ENCODE results near the gene PTPN4.
A peak's percentile ranks its signal among the peaks of the same experiment; 100 is the strongest.

The PTPN4 gene

DNA sequence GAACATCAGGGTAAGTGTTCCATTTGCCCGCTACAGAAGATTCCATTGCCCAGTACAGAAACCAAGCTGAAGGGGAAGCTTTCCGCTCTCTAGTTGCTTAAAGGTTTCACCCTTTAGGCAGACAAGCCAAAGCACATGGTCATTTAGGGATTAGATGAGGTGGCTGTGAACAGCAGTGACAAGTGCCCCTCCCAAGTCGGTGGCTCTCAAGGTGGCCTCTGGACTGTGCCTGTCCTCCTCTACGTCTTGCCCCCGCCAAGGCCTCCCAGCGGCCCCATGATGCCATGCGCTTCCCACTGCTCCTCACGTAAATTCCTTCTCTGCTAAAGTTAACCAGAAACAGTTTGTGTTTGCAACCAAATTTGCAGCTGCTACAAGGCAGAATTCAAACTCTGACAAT lies 24.2 kb upstream of the PTPN4 start:
- DNase-seq, result no peak

DNA sequence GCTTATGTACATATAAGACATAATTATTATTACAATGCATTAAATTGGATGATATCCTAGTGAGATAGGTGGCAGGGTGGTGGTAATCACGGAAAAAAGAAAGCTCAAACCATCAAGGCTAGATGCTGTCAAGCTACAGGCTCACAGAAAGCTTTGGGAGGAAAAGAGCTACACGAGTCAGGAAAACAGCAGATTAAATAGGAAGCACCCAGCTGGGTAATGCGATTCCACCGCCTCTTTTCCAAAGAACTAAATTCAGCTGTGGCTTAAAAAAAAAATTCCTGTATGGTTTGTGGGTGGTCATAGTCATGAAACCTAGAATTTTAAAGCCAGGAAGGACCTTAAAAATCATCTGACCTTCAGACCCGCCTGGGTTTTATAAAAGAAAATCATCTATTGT lies 23.7 kb upstream of the PTPN4 start:
- DNase-seq, result no peak

DNA sequence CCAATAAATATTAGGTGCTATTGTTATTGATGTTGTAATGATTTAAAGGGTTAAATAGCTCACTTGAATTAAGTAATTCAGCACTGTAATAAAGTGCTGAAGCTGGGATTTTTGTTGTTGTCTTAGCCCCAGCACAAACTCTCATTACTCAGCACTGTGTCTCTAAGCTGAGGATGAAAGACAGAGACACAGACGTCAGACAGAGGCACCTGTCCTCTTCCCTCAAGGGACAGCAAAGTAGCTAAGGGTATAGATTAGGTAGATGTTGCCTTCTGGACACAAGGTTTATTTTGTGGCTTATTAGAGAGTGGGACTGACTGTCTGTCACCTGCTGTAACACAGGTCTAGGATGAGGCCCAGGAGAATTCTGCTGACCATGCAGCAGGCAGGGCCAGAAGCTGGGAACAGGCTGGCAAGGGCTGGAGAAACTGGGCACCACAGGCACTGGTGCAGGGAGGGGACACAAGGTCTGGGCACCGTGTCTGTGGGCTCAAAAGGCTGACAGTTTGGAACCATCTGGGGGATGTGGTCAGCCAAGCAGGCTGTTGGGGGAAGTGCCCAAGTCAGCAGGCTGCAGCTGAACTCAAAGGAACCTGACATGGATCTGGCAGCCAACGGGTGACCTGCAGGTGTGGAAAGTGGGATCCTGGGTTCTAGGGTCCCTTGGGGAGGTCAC lies 20.0 kb upstream of the PTPN4 start:
- no peak for DNase-seq

DNA sequence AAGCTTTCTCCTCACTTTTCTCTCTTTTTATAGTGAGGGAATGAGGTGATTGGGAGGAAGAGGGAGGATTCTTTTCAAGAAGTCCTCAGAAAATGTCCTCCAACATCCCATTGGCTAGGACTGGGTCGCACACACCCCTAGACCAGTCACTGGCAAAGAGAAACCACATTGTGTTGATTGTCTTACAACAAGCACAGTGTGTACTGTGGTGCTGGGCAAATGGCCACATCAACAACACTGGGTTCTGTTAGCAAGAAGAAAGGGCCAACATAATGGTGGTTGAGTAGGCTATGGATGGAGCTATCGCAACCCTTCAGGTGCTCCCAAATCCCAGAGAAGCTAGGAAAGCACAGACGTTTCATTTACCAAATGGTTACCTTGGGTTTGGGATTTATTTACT lies 18.7 kb upstream of the PTPN4 start:
- DNase-seq, result no peak

DNA sequence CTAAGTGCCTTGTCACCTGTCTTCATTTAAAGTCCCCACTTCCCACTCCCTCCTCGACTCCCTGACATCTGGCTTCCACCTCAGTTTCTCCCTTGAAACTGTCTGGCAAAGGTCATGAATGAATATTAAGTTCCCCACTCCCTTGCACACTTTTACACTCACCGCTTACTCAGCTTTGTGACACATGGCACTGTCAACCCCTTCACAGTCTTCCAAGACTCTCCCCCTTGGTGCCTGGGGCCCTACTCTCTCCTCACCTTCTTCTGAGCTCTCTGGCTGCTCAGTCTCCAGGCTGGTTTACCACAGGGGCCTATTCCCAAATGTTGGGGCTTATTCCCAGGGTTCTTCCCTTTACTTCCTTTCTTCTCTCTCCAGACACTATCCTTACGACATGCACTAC lies 17.9 kb upstream of the PTPN4 start:
- no peak for DNase-seq

DNA sequence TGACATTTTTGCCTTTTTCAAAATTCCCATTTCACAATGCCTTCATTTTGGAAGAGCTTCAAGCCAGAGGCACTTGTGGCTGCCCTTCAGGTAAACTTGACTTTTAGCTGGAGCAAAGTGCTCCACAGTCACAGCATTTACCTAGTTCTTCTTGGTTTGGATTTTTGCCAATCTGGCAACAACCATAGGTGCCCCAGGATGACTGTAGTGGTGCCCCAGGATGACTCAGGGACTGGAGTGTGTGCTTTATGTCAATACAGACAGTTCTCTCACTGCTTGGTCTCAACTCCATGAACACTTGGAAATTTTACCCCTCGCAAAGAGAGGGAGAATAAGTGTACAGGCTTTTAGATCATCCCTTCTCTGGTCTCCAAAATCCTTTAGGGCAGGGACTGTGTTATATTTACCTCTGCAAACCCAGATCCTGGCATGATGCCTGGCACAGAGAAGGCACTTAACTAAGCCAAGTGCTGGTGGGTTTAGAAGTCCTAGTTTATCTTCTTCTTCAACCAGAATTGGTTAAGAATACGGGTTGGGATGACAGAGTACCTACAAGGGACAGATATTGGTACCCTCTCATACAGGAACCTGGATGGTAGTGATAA lies 15.3 kb upstream of the PTPN4 start:
- DNase-seq, result no peak

DNA sequence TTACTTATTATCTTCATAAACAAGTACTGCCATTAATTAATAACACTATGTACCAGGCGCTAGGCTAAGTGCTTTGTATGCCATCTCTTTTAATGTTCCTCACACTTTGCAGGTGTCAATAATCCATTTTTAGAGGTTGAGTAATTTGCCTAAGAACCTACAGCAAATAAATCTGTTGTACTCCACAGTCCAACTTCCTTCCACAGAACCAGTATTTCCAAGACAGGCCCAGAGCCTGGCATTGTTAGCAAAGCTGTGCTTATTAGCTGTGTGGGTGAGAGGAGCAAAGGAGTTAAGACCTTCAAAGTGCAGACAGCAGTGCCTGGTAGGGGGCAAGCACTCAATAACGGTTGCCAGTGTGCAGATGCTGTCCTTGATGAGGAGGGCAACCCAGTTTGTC lies 14.2 kb upstream of the PTPN4 start:
- DNase-seq, result no peak

DNA sequence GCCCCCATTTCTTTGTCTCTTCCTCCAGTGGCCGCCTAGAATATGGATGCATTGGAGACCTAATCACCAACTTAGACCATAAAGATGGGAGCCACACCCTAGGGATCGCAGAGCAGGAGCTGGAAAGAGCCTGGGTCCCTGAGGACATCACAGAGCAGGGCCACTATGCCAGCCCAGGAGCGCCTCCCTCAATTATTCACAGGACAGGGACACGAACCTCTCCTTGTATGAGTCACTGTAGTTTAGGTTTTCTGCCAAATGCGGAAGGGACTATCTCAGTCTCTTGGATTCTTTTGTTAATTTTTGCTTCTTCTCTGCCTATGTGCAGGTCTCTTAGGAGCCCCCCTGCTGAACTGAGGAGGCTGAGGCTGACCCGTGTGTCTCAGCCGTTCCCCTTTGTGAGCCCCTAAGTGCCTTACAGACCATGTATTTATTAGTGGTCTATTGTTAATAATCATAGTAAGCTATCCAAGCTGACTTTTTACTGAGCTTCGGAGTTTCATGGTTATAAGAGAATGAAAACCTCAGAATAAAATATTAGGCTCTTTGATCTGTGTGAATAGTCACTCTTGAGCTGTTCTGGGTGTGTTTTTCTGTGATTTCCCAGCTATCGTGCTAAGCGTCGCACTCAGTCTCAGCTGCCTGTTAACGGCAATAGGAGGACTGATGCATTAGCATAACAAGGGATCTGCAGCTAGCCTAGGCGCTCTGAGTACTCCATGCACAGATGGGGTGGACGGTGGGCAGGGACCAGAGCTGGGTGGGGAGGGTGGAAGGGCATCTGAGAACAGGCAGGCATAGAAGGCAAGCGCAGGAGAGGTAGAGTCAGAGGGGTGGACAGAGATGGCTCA lies 12.7 kb upstream of the PTPN4 start:
- DNase-seq, result no peak

DNA sequence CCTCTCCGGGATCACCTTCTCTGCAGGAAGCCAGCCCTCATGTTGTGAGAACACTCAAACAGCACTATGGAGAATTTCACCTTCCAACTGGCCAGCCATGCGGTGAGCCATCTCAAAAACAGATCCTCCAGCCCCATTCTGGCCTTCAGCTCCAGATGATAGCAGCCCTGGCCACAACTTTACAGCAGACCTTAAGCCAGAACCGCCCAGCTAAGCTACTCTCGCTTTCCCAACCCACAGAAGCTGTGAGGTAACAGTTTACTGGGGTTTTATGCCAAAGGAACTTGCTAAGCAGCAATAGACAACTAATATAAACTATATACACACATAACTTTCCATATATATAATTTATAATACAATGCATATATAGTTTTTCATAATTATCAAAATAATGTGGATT lies 11.6 kb upstream of the PTPN4 start:
- DNase-seq, result no peak

DNA sequence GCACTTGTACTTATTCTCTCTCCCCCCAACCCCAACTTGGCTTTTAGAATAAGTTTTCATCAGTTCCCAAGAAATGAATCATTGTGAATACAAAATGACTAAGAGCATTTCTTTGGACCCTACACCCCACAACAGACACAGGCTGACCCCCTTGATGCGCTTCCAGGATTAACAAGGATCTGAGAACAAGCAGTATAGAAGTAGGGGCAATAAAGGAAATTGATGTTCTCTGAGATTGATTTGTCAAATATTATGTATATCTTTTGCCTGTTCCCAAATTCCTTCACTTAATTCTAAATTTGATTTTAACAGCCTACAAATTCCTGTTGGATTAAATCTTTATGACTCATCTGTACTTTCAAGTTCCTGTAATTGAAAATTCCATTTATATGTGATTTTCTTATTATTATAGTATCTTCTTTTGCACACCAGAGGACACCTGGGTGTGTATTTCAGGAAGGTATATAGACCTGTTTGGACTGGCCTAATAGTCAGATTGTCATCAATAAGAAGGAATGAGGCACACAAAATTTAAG lies 10.2 kb upstream of the PTPN4 start:
- DNase-seq, result no peak

DNA sequence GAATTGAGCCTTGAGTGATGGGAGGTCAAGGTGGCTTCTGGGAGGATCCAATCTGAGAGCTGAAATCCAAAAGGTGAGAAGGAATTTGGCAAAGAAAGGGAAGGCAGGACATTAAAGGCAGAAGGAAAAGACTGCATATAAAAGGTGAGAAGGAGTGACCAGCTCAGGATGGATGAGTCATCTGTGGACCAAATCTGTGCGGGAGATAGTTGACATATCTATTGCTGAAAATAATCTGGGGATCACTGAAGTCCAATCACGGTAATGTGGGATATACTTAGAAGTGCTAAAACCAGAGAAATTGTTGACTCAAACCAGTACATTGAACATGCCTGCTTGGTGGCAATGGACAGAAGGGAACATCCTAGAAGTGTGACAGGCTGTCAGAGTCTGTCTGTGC lies 8.0 kb upstream of the PTPN4 start:
- no peak for DNase-seq

DNA sequence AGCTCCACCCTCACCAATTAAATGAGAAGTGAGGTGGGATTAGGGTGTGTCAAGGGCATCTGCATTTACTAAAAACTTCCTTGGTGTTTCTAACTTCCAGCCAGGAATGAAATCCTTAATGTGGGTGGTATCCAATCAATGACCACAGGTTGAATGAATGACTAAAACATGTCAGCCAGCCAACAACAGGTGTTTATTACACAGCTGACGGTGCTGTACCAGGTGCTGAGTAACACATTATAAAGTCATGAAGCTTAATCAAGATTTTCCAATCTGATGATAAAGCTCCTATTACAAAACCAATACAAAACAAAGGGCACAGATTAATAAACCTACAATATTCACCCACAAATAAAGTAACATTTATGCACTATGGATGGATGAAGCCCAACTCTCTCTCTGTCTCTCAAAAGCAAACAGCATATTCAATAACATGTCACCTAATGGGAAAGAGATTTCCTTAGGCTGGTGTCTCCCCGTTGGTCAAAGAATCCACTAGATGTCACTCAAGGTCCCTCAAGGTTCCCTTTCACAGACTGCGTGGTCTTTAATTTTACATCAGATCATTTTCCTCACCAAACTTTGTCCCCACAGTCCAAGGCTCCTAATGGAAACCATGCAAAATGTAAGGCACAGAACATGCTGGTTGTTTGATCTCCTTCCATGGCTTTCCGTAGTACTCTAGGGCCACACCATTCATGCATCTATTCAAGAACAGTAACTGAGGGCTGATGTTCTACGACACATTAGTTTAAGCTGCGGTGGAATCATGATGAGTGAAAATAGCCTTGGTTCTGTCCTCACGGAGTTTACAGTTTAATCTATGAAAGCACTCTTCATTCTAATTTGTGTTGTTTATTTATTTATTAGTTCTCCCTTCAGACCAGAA lies 6.4 kb upstream of the PTPN4 start:
- DNase-seq, result peak; percentile 27

DNA sequence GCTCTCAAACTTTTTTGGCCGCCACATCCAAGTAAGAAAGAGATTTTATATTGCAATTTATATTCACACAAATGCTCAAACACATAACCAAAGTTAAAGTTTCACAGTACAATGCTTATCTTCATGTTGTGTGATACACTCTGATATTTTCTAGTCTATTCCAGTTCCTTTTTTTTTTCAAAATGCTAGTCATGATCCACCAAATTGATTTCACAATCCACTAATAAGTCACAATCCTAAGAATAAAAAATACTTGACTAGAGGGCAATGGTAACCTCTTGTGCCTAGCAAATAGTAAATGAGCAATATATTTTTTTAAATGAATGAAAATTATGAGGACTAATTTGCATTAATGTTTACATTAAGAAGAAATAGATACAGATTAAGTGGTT lies 5.8 kb upstream of the PTPN4 start:
- no peak for DNase-seq

DNA sequence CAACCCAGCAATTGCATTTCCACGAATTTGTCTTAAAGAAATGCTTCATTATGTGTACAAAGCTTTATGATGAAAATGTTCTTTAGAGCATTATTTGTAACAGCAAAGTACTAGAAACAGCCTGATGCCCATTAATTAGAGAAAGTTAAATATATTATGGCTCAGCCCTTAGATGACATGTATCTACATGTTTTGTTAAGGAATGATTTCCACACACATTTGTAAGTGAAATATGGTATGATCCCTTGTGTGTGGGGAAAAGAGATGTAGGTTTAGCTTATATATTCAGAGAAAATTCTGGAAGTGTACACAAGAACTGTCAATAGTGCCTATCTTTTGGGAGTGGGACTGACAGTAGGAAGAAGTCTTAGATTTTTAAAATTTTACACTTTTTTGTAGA lies 3.8 kb upstream of the PTPN4 start:
- no peak for DNase-seq

DNA sequence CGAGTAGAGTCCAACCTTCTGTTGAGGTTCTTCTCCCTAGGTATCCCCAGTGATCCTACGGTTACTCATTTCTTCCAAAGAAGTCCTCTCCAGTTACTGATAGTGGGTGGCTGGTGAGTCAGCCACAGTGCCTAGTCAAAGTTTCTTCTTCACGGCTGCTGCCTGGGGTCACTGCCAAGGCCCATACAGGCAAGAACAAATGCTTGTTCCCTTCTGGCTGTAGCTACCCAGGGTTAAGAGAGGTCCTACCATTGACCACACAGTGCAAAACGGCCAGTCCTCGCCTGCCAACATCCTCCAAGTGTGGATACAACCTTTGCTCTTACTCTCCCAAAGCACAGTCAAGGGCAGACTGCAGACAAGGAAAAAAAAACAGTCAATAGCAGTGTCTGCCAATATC lies 2.9 kb upstream of the PTPN4 start:
- peak; percentile 53 for DNase-seq

DNA sequence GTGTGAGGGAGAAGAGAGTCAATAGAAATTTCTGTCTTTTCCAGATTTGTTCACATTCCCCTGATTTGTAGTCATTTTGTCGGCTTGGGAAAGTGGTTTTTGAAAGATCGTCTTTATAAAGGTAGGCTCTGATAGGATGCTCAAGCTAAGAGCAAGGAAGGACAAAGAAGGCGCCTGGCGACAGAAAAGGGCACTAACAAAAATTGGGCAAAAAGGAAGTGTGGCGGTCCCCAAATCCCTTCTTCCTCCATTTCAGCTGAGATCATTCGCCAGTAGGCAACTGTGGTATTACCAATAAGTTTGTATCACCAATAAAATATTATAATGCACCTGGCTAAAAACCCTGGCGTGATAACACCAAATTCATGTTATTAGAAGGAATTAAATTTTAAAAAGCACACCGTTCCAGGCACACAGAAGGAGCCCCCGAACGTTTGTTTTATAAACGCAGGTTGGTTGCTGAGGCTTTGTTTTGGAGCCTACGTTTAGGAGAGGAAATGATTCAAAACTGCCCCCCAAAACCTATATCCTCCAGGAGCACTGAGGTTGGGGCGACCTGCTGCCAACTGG lies 756 bp upstream of the PTPN4 start:
- DNase-seq, result no peak

DNA sequence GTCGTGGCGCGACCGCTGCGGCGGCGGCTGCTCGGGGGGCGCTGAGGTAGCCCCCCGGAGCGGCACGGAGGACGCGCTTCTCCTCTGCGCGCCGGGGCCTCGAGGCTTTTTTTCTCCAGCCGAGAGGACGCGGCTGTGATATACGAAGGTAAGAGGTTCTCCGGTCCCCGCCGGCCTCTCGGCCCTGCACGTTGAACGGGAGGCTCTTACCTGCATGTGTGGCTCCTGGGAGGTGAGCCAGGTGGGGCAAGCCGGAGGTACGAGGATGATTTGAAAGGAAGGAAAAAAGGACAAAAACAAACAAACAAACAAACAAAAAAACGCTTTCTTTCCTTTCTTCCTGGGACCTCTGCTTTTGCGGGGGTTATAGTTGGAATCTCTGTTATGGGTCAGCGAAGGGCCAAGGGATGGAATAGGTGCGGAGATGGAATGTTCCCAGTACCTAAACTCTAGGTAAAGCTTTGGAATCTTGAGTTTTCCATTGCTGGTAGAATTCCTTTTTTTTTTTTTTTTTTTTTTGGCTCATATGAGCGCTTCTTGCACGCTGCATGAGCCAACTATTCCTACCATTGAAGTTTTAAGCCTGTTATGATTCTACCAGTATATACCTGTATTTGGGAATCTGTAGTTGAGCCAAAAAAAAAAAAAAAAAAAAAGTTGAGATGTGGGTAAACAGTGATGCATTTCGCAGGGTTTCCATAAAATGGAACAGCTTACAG lies 674 bp downstream of the PTPN4 start:
- peak; percentile 34 for DNase-seq

DNA sequence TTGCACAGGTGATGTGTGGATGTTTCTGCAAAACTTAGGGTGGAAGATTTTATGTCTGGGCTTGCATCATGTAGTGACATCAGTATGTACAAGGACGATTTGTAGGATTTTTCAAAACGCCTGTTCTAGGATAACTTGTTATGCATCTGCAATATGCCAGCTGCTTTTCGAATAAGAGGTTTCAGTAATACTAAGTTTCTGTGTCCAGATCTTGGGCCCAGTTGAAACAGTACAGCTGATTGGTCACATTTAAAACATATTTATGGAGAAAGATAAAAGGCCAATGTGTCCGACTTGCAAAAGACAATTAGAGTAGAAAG lies 1.2 kb downstream of the PTPN4 start:
- DNase-seq, result no peak

DNA sequence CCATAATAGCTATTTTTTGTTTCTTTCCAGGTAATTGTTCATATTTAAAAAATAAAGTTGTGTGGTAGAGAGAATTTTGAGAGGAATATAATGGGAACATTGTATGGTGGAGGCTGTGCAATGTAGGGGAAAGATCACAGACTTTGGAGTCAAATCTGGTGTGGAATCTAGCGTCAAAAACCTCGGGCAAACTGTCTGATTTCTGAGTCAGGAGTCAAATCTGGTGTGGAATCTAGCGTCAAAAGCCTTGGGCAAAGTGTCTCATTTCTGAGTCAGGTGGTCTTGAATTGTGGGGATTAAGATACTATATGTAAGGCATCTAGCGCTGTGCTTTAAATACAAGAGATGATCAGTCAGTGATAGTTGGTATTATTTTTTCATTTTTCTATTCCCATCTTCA lies 5.1 kb downstream of the PTPN4 start:
- DNase-seq, result no peak

DNA sequence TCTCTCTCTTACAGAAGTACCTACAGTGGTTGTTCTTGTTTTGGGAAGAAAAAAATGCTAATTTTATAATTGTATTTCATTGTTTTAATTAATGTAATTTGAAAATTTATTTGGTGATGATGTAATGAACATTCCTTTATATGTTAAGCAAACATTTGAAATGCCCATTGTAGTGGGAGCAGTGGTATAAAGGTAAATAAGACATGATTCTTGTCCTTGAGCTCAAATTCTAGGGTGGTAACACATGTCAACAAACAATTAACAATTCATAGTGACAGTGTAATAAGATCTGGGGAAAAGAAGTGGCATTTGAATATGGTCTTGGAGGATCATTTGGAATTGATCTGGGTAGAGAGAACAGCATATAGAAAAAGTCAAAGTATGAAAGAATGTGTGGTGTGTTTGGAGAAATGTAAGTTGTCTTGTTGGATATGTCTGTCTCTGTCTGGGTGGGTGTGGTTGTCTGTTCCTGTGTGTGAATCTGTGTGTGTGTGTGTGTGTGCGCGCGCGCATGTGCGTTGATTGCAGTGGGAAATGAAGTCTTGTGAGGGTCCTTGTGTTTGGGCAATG lies 5.8 kb downstream of the PTPN4 start:
- no peak for DNase-seq

DNA sequence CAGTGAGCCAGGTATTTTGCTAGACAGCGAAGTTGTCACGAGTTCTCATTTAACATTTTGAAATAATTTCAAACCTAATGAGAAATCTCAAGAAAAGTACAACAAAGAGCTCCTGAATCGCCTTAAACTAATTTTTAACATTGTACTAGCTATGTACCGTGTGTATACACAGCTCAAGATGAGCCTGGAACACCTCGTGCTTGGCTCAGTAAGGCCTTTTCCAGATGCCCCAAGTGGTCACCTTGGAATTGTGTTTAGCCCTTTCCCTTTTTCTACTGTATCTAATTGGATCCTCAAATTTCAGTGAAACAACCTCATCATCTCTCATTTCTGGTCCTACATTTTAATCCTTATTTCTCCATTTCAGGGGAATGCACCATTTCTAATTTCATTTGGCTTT lies 7.2 kb downstream of the PTPN4 start:
- DNase-seq, result no peak

DNA sequence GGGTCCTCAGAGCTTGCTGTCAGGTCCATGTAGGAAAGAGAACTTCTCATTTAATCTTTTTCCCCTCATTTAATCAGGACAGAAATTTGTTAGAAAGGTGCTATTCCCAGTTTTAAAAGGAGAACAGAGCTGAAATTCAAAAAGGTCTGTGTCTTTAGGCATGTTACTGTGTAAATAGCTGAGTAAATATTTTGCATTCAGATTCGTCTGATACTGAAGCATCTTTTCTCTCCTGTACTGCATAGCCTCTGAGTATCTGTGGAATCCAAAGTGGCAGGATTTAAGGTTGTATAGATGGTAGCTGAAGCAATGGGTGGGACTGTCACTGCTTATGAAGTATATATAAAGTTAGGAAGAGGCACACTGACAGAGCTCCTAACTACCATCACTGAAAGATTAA lies 9.0 kb downstream of the PTPN4 start:
- DNase-seq, result no peak

All from stimulated activated CD4-positive, alpha-beta T cell treated with anti-CD3 and anti-CD28 coated beads, Interleukin-4, amount 100 ng/mL, for 24 hours (primary cell).